NCI-H526 treated with DMSO at 0.1 percent for 48 hours (cell line): ENCODE data around the gene NCK1.
"Not testable (repeated sequence)": the region's sequence is repeated elsewhere in the genome, so short reads cannot be mapped to it uniquely, and the experiment has no call there.

Experiments
- DNase-seq: peaks from one replicate; lab custom pipeline; 2025; lab: John Stamatoyannopoulos, UW

Gene NCK1

DNA sequence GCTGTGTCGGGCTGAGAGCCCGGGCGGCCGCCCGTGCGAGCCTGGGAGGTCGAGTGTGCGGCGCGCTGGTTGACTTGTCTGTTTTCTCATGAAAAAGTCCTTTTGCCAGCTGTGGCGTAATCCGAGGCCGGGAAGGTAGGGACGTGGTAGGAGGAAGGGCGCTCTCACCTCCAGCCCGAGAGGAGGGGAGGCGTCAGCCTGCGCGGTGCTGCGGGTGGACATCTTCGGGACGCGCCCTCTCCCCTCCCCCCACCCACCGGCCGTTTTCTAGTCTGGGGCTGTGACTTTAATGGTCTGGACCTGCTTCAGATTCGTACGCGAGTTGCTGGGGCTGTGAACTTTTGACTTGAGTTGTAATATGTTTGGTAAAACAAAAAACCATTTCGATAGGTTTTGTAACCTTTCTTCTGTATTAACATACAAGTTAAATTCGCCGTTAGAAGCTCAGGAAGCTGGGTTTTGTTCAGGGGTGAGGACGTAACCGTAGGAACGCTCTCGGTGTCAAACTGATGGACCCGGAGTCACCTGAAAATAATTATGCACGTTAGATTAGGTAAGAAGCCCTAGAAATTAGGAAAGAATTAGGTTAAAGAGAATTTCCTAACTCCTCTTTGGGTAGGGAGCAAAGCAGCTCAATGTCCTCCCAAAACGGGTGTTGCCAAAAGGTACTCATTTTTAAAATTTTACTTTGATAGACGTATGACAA is 762 bp downstream of the NCK1 start:
- DNase-seq = peak; percentile 70

GRCh38 chr3:136869282-136869681 is 7.3 kb downstream of the NCK1 start:
- no peak for DNase-seq

GRCh38 chr3:136872258-136872657 is 10.2 kb downstream of the NCK1 start:
- not testable (repeated sequence) for DNase-seq

DNA sequence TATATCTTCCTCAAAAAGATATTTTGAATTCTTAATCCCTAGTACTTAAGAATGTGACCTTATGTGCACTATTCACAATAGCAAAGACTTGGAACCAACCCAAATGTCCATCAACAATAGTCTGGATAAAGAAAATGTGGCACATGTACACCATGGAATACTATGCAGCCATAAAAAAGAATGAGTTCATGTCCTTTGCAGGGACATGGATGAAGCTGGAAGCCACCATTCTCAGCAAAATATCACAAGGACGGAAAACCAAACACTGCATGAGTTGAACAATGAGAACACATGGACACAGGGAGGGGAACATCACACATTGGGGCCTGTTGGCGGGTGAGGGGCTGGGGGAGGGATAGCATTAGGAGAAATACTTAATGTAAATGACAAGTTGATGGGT is 17.5 kb downstream of the NCK1 start:
- DNase-seq = not testable (repeated sequence)

GRCh38 chr3:136882571-136882970 is 20.6 kb downstream of the NCK1 start:
- DNase-seq = no peak

GRCh38 chr3:136883967-136884720 is 22.1 kb downstream of the NCK1 start:
- DNase-seq = no peak

DNA sequence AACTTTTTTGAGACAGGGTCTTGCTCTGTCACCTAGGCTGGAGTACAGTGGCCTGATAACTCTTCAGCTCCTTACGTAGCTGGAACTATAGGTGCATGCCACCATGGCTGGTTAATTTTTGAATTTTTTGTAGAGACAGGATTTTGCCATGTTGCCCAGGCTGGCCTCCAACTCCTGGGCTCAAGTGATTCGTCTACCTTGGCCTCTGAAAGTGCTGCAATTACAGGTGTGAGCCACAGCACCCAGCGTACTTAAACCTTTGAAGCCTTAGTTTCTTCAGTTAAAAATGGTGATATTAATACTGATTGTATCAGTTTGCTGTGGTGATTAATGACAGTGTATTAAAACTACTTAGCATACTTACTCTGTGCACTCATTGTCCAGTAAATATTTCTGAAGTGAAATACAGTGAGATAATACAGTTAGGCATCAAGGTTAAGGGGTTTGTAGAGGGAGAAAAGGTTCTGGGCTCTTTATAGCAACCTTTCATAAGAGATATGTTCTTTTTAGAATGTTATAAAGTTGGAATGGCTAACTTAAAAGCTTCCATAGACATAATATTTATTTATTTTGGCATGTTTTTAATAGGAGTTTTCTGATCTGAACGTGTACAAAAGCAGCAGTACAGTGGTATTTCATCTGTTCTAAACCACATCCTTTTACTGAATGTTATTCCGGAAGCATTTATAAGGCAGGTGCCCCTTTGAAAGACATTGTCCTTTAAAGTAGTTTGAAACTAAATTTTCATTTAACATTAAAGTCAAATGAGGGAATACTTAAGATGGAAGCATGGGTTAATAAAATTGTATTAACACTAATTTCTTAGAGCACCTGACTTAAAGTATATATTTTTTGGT is 23.6 kb downstream of the NCK1 start:
- DNase-seq = no peak

- no peak for DNase-seq
Observed at GRCh38 chr3:136889947-136890346, 27.9 kb downstream of the NCK1 start.

GRCh38 chr3:136891934-136892855 is 30.2 kb downstream of the NCK1 start:
- no peak for DNase-seq

- no peak for DNase-seq
Observed at GRCh38 chr3:136893848-136894443, 31.9 kb downstream of the NCK1 start.

DNA sequence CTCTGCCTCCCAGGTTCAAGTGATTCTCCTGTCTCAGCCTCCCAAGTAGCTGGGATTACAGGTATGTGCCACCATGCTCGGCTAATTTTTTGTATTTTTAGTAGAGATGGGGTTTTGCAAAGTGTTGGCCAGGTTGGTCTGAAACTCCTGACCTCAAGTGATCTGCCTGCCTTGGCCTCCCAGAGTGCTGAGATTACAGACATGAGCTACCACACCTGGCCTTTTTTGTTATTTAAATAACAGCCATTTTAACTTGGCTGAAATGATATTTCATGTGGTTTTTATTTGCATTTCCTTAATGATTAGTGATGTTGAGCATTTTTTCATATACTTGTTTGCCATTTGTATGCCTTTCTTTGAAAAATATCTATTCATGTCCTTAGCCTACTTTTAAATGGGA is 35.2 kb downstream of the NCK1 start:
- not testable (repeated sequence) for DNase-seq

DNA sequence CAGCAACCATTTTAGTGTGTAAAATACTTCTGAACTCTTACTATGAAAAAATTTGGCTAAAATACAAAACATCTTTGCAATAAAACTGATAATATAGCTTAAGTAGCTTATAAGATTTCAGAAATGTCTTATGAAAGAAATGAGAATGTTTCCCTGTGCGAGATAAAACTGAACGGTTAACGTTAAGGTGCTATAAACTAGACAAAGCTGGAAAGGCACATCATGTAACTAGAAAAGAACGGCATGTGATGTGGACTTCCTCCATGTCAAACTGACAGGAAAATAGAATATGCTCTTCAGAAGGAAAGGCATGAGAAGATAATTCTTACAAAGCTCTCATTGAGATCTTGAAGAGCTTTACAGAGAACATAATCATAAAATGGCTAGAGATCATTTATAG is 36.5 kb downstream of the NCK1 start:
- no peak for DNase-seq

GRCh38 chr3:136898954-136899353 is 36.9 kb downstream of the NCK1 start:
- DNase-seq = no peak

GRCh38 chr3:136899622-136900158 is 37.7 kb downstream of the NCK1 start:
- no peak for DNase-seq

- not testable (repeated sequence) for DNase-seq
Observed at GRCh38 chr3:136900694-136901093, 38.7 kb downstream of the NCK1 start.

- DNase-seq = no peak
Observed at GRCh38 chr3:136901391-136901790, 39.4 kb downstream of the NCK1 start.

DNA sequence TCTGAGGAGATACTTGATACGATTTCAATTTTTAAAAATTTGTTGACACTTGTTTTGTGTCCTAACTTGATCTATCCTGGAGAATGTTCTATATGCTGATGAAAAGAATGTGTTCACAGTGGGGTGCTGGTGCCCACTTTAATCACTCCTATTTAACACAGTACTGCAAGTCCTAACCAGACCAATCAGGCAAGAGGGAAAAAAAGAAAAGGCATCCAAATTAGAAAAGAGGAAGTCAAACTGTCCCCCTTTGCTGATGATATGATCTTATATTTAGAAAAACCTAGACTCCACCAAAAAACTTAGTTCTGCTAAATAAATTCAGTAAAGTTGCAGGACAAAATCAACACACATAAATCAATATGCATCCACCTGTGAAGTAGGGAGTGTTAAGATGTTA is 40.5 kb downstream of the NCK1 start:
- not testable (repeated sequence) for DNase-seq

- no peak for DNase-seq
Observed at GRCh38 chr3:136903899-136904298, 41.9 kb downstream of the NCK1 start.

- DNase-seq = no peak
Observed at GRCh38 chr3:136904746-136905145, 42.7 kb downstream of the NCK1 start.

- DNase-seq = no peak
Observed at GRCh38 chr3:136905549-136905948, 43.5 kb downstream of the NCK1 start.

DNA sequence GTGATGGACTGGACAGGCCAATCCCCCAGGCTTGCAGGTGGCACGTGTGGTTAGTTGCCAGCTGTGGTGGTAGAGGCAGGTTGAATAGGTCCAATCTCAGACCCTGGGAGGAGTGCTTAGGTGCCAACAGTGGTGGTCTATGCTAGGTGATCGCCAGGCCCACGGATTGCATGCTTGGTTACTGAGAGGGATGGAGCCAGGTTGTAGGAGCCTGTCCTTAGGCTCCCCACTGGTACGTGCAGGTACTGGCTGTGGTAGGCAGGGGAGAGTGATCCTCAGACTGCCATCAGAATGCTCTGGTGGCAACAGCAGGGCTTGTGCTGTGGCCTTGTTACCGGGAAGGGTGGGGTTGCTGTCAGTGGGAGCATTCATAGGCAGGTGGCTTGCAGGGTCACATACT is 44.7 kb downstream of the NCK1 start:
- DNase-seq = no peak
